Prostate gland (tissue), 2 donors: ENCODE data around the gene MRAS. TPM values are rescaled to one million over a fixed set of nuclear protein-coding genes. Genes with fewer than 3 reads are reported as not detected.

ENCODE experiments used
- DNase-seq: peaks from one replicate; pipeline ENCODE4 v3.0.0-alpha.2; 2019; ENCODE audit warnings: low spot score
- H3K27ac ChIP-seq, 2 donors: fragments of 200-600 bp; sonication (generic); 2 replicates each; pipeline ENCODE4 v1.5.1; 2017 to 2019
- H3K27me3 ChIP-seq: fragments of 200-600 bp; sonication (generic); replicated peaks from 2 replicates; pipeline ENCODE4 v1.5.1; 2019; ENCODE audit not compliant: insufficient read depth
- H3K36me3 ChIP-seq, 2 donors: fragments of 200-600 bp; sonication (generic); 1 replicate in 1 of 2; 2 replicates in 1 of 2; pipeline versions ENCODE4 v1.5.1 to v1.8.1; 2017 to 2019
- H3K4me1 ChIP-seq: fragments of 200-600 bp; sonication (generic); replicated peaks from 2 replicates; pipeline ENCODE4 v1.5.1; 2019
- H3K4me3 ChIP-seq, 2 donors: fragments of 200-600 bp; sonication (generic); 2 replicates each; pipeline ENCODE4 v1.5.1; 2017 to 2019
- H3K9me3 ChIP-seq: fragments of 200-600 bp; sonication (generic); 2 replicates; pipeline ENCODE4 v1.5.1; 2017
- CTCF ChIP-seq, 4 experiments: fragments of 200-600 bp in 2 of 4; fragments of 450-650 bp in 2 of 4; sonication (generic) in 2 of 4; IDR thresholded peaks; 1 replicate in 3 of 4; 2 replicates in 1 of 4; pipeline ENCODE4 v1.5.1; 2016 to 2019; ENCODE audit warnings: antibody characterized with exemption in 4 of 4, mild to moderate bottlenecking in 2 of 4, moderate library complexity in 2 of 4
- POLR2A ChIP-seq: fragments of 450-650 bp; IDR thresholded peaks from one replicate; pipeline ENCODE4 v1.6.1; 2016; ENCODE audit warnings: antibody characterized with exemption, mild to moderate bottlenecking
- POLR2AphosphoS5 ChIP-seq: sonication (generic); formaldehyde crosslinking; IDR thresholded peaks from one replicate; pipeline ENCODE4 v1.6.1; 2017; ENCODE audit warnings: antibody characterized with exemption
- WGBS: methylation state at CpG from one replicate; pipeline ENCODE4 v1.1.5; 2018; 5-methylcytosine and 5-hydroxymethylcytosine counted together
- intact Hi-C: fragments of 100-400 bp; cut with DNase I; formaldehyde crosslinking; loops from one replicate; pipeline ENCODE4 v1.14.2; 2022
- total RNA-seq, 2 donors: library from RNA; depleted of rRNA; stranded (reverse); fragments of >200 nt; gene quantifications; one replicate each; pipeline ENCODE4 v1.1.0, GENCODE V29; 2016

The MRAS gene
- total RNA-seq, 2 donors from 2014 or later: 8.7 to 25.3 TPM

- DNase-seq: no peak
- Histone ChIP-seq H3K4me1 (no peaks in the 10 kb centered on the region), H3K9me3 (no peaks in the 10 kb centered on the region), H3K36me3 (no peaks in the 10 kb centered on the region), H3K27ac (no peak overlapping the region), H3K4me3 (no peak overlapping the region), H3K27me3 (no peaks in the 10 kb centered on the region)
- intact Hi-C loops: loop anchor here (5.0 kb wide), 1 partner anchor 37 kb away; the partner anchor contains the start of gene MRAS
- no peak for TF ChIP-seq POLR2AphosphoS5
- TF ChIP-seq POLR2A: no peak
- TF ChIP-seq CTCF (IDR thresholded peaks at IDR 0.05): no peak
- WGBS: 90% methylated on average over 10 of the region's 10 CpGs
These were observed 35.5 kb downstream of the MRAS start for GRCh38 chr3:138383715-138384465.

GRCh38 chr3:138384531-138384930 is 36.2 kb downstream of the MRAS start:
- TF ChIP-seq POLR2A: no peak
- TF ChIP-seq CTCF (IDR thresholded peaks at IDR 0.05): no peak
- no peak for TF ChIP-seq POLR2AphosphoS5
- intact Hi-C loops: loop anchor here (5.0 kb wide), 1 partner anchor 37 kb away; the partner anchor contains the start of gene MRAS
- WGBS: 82% methylated on average over 3 of the region's 3 CpGs
- Histone ChIP-seq H3K4me1 (no peaks in the 10 kb centered on the region), H3K4me3 (no peak overlapping the region), H3K9me3 (no peaks in the 10 kb centered on the region), H3K36me3 (no peaks in the 10 kb centered on the region), H3K27ac (no peak overlapping the region), H3K27me3 (no peaks in the 10 kb centered on the region)
- no peak for DNase-seq

GRCh38 chr3:138384976-138385375 is 36.6 kb downstream of the MRAS start:
- Histone ChIP-seq H3K36me3 (no peaks in the 10 kb centered on the region), H3K4me3 (no peak overlapping the region), H3K9me3 (no peaks in the 10 kb centered on the region), H3K27me3 (no peaks in the 10 kb centered on the region), H3K27ac (no peak overlapping the region), H3K4me1 (no peaks in the 10 kb centered on the region)
- WGBS: 86% methylated on average over 5 of the region's 5 CpGs
- intact Hi-C loops: loop anchor here (5.0 kb wide), 1 partner anchor 38 kb away; the partner anchor contains the start of gene MRAS
- TF ChIP-seq CTCF (IDR thresholded peaks at IDR 0.05): no peak
- no peak for TF ChIP-seq POLR2AphosphoS5
- TF ChIP-seq POLR2A: no peak
- no peak for DNase-seq

DNA sequence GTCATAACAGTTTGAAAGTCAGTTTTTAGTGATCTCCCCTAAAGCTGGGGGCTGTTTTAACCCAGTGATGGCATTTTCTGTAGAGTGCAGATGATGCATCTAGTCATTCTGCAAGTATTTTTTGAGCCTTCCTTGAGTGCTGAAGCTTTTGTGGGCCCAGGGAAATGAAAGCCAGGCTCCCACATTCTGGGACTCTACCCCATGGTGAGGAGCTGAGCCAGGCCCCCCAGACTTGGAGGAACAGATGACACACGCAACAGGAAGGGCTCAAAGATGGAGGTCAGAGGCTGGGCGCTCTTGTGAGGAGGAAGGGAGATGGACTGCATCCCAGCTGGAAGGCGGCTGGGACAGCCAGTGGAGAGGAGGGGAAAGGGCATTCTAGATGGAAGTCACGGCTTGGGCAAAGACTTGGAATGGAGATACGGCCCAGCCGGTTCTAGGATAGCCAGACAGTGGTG is 40.8 kb downstream of the MRAS start:
- no peak overlapping the region for H3K27ac ChIP-seq
- no peaks in the 10 kb centered on the region for H3K4me1 ChIP-seq

More for the DNA sequence above, 40.8 kb downstream of the MRAS start:
- Histone ChIP-seq H3K9me3 (no peaks in the 10 kb centered on the region), H3K4me3 (no peak overlapping the region), H3K36me3 (no peaks in the 10 kb centered on the region), H3K27me3 (no peaks in the 10 kb centered on the region)
- TF ChIP-seq POLR2A (no peak), POLR2AphosphoS5 (no peak), CTCF (IDR thresholded peaks at IDR 0.05) (no peak)
- DNase-seq: no peak
- intact Hi-C loops: no loop called here
- WGBS: 92% methylated on average over 6 of the region's 6 CpGs
